ENCODE measurements around the gene TNRC6B.

DNA sequence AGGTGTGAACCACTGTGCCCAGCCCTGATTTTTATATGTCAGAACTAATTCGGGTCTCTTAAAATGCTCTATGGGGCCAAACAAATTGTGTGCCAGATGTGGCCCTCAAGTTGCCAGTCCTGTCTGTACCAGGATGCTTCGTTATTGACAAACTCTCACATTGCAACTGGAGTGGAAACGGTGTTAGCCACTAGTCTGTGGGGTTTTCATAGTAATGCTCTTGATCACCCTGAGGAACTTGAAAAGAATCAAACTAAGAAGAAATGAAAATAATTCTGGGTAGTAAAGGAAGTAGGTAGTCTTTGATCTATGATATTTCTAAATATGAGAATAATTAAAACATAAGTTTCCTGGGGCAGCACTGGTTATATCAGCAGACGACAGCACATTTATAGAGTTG, 101.3 kb downstream of the TNRC6B start:
- TF ChIP-seq, protein P1, sequence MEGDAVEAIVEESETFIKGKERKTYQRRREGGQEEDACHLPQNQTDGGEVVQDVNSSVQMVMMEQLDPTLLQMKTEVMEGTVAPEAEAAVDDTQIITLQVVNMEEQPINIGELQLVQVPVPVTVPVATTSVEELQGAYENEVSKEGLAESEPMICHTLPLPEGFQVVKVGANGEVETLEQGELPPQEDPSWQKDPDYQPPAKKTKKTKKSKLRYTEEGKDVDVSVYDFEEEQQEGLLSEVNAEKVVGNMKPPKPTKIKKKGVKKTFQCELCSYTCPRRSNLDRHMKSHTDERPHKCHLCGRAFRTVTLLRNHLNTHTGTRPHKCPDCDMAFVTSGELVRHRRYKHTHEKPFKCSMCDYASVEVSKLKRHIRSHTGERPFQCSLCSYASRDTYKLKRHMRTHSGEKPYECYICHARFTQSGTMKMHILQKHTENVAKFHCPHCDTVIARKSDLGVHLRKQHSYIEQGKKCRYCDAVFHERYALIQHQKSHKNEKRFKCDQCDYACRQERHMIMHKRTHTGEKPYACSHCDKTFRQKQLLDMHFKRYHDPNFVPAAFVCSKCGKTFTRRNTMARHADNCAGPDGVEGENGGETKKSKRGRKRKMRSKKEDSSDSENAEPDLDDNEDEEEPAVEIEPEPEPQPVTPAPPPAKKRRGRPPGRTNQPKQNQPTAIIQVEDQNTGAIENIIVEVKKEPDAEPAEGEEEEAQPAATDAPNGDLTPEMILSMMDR (IDR thresholded peaks at IDR 0.05): no peak
- TF ChIP-seq POLR2A (IDR thresholded peaks at IDR 0.05; ENCODE audit: low read depth) (no peak), EP300 (IDR thresholded peaks at IDR 0.05) (no peak), POLR2AphosphoS5 (IDR thresholded peaks at IDR 0.05) (no peak)
